HPDE6-E6E7 (cell line): ENCODE data around the gene LMOD1.
"Not testable (repeated sequence)": the region's sequence is repeated elsewhere in the genome, so short reads cannot be mapped to it uniquely, and the experiment has no call there.

Experiments used
- DNase-seq: peaks from one replicate; pipeline ENCODE4 v3.0.0; 2011; ENCODE audit warnings: missing footprints; ENCODE audit errors: extremely low spot score

Gene LMOD1

DNA sequence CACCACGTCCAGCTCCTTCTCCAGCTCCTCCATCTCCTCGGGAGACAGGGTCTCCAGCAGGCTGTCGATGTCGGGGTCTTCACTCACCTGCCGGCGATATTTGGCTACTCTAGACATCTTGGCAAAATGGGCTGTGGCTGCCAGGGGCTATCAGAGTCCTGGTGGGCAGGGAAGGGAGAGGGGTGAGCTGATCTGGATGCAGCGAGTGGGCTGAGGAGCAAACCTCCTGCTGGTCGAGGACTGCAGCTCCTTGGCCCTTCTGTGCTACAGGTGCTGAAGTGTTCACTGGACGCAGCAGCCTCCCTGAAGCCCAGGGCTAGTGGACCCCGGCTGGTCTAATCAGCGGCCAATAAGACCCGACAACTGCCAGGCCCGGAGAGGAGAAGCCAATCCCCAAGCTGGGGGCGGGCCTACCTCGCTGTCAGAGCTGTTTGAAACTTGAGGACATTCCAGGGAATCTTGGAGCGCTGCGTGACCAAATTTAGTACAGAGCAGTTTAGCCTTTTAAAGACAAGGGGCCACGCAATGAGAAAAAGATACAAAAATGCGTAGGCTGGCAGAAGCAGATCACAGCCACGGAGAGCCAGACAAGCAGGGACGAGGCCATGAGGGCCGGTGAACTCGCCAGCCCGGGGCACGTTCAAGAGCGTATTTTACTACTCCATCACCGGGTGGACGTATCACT, at the start of gene LMOD1:
Gene LMOD1 (minus strand): TSS at position 325 of the 685 bp plus-strand sequence. CDS start 208 bp downstream, at position 117.
- DNase-seq: no peak

DNA sequence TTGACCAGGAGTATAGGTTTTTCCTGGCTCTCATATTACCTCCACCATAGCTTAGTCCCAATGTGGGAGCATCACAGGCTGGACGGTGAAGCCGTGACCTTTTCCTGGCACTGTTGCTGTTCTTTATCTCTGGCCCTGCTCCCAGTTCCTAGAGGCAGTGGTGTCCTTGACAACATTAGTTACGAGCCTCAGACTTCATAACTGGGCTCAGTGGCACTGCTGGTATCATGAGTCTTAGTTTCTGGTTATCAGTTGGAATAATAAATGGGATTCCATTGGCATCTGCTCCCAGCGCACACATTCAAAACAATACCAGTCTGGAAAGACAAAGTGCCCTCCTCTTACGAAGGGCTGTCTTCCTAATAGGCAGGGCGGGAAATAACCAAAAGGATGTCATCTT, 44.1 kb upstream of the LMOD1 start:
- no peak for DNase-seq

DNA sequence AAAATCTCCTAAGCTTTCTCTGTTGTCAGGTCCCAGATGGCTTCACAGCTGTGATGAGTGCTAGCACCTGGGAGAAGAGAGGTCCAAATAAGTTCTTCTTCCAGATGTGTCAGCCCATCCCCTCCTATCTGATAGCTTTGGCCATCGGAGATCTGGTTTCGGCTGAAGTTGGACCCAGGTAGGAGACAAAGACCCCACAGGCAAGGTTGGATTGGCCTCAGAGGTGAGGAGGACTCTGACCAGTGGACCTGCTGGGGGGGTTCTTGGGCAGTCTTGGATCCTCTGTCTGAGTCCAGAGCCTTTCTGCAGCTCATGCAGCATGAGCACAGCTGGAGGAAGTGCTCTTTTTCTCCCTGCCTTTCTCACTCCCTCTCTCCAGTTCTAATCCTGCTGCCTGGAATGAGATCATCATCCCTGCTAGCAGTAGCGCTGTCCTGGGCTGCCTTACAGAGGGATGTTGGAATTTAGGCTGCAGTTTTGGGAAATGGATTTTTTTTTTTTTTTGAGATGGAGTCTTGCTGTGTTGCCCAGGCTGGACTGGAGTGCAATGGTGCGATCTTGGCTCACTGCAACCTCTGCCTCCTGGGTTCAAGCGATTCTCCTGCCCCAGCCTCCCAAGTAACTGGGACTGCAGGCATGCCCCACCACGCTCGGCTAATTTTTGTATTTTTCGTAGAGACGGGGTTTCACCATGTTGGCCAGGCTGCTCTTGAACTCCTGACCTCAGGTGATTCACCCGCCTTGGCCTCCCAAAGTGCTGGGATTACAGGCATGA, 43.2 kb upstream of the LMOD1 start:
- DNase-seq: no peak

DNA sequence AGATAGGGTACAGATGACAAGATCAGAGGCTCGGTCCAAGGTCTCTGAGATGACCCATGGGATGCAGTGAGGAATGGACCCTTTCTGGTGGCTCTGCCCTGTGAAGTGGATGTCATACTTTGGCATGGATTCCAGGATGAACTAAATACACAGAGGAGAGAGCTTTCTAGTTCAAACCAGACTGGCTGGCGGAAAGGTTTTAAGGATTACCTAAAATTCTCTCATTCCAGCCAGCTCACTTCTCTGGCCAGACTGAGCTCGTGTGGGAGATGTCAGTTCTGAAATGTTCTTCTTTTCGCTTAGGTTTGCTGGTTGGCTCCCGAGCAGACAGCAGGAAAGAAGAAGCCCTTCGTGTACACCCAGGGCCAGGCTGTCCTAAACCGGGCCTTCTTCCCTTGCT, 42.3 kb upstream of the LMOD1 start:
- DNase-seq: no peak

DNA sequence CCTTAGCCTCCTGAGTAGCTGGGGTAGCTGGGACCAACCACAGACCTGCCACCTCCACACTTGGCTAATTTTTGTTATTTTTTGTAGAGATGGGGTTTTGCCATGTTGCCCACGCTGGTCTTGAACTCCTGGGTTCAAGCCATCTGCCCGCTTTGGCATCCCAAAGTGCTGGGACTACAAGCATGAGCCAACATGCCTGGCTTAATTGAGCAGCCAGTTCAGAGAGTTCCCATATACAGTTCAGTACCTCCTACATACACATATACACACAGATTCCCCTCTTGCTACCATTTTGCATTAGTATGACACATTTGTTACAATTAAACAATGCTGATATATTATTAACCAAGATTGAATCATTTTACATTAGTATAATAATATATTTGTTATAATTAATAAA, 39.0 kb upstream of the LMOD1 start:
- DNase-seq: no peak

DNA sequence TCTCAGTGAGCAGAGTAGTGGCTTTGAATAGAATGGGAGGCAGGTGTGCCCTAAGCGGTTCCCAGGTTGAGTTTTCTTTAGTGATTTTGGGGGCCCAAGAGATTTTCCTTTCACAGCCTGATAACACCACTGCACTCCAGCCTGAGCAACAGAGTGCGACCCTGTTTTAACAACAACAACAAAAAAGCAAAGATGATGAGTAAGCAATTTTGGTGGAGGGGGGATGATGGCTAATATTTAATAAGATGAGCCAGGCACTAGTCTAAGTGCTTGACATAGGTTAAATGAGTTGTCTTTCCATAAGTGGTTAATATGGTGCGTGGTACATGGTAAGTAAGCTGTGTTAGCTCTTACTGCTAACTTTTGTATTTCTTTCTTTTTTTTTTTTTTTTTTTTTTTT, 38.1 kb upstream of the LMOD1 start:
- no peak for DNase-seq

DNA sequence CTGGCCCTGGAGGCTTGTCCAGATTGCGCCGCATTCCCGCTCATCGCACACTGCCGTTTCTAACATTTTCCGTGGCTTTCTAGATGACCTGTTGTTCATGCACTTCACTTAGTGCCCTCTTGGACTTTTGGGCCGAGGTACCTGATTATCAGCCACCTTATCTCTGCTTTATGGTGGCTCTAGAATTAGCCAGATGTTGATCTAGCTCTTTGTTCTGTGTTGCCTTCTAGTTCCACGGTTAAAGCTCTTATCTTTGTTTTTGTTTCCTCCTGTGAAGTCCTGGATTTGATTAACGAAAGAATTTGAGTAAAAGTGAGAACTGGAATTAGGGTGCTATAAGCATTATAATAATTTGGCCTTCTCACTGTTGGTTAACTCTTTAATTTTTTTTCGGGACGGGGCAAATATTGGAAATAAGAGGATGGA, 37.0 kb upstream of the LMOD1 start:
- no peak for DNase-seq

DNA sequence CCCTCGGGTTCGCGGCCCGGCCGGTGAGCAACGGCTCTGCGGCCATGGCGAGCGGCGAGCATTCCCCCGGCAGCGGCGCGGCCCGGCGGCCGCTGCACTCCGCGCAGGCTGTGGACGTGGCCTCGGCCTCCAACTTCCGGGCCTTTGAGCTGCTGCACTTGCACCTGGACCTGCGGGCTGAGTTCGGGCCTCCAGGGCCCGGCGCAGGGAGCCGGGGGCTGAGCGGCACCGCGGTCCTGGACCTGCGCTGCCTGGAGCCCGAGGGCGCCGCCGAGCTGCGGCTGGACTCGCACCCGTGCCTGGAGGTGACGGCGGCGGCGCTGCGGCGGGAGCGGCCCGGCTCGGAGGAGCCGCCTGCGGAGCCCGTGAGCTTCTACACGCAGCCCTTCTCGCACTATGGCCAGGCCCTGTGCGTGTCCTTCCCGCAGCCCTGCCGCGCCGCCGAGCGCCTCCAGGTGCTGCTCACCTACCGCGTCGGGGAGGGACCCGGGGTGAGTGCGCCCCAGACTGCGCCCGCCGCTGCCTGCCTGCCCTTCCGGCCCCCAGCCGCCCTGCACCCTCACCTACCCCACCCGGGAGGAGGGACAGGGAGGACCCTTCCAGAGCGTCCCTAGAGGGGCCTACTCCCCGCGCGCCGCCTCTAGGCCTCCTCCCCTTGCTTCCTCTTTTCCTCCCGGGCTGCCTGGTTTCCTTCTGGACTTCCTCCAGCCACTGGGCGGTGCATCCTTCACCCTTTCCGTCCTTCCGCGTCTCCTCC, 36.5 kb upstream of the LMOD1 start, which contains the start of gene RNPEP:
Gene RNPEP (plus strand): TSS at position 26 of the 757 bp plus-strand sequence. CDS start 19 bp downstream, at position 45.
- peak; percentile 77 for DNase-seq

DNA sequence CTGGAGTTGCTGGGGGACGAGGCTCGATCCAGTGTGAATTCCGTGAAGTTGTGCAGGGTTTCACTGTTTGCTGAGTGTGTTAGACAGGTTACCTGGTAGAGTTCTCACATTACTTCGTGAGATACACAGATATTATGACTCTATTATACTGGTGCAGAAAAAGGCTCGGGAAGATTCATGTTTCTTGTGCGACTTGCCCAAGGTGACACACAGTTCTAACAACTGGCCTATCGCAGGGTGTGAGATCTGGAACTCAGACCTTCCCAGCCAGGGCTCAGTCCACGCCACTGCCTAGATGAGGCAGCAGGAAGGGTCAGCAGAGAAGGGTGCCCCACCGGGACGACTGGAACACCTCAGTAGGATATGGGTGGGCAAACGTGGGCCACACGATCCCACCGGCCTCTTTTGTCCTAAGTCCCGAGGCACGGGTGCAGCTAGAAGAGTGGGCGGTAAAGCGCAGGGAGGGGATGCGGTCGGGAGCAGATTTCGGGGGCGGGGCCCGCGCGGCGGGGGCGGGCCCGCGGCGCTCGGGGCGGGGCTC, 35.8 kb upstream of the LMOD1 start:
- DNase-seq: no peak

DNA sequence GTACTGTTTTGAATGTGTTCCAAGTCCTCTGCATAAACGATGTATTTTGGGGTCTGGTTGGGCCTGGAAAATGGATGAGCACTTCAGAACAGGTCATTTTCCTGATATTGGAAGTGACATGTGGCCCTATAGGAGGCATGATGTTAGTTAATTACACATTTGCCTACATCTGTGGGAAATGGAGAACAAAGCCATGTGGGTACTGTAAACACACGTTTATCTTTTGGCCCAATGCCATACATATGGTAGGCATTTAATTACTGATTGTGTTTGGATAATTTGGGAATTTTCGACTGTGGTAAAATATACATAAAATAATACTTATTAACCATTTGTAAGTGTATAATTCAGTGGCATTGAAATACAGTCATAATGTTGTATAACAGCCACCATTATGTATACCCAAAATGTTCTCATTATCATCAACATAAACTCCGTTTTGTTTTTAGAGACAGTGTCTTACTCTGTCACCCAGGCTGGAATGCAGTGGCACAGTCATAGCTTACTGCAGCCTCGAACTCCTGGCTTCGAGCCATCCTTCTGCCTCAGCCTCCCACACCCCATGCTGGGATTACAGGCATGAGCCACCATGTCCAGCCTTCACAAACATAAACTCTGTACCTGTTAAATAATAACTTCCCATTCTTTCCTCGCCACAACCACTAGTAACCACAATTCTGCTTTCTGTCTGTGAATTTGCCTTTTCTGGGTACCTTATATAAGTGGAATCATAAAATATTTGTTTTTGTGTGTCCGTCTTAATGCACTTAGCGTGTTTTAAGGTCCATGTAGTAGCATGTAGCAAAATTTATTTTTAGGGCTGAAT, 24.2 kb upstream of the LMOD1 start:
- no peak for DNase-seq

DNA sequence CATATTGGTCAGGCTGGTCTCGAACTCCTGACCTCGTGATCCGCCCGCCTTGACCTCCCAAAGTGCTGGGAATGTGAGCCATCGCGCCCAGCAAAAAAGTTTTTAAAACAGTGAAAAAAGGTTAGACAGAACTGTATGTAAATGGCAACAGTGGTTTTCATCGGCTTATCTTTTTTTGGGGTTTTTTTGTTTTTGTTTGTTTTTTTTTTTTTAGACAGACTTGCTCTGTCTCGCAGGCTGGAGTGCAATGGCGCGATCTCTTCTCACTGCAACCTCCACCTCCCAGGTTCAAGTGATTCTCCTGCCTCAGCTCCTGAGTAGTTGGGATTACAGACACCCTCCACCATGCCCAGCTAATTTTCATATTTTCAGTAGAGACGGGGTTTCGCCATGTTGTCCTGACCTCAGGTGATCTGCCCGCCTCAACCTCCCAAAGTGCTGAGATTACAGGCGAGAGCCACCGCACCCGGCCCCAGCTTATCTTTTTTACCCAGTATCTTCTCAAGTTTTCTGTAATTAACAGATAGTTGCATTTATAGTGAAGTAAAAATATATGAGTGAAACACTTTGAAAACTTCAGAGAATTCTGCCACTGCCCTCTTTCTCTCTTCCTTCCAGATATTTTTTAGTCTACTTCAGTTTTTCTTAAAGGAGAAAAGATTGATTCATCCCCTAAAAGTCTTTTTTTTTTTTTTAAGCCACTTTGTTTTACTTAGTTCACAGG, 22.0 kb upstream of the LMOD1 start:
- no peak for DNase-seq

DNA sequence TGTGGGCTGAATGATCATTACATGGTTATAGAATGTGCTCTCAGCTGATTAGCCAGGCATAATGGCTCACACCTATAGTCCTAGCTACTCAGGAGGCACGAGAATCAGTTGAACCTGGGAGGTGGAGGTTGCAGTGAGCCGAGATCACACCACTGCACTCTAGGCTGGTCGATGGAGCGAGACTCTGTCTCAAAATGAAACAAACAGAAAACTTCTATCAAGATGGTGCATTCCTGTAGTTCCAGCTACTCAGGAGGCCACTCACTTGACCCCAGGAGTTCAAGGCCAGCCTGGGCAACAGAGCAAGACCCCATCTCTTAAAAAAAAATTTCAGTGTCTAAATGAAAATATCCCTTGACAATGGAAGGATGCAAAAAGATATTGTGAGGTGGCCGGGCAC, 19.8 kb upstream of the LMOD1 start:
- DNase-seq: no peak

DNA sequence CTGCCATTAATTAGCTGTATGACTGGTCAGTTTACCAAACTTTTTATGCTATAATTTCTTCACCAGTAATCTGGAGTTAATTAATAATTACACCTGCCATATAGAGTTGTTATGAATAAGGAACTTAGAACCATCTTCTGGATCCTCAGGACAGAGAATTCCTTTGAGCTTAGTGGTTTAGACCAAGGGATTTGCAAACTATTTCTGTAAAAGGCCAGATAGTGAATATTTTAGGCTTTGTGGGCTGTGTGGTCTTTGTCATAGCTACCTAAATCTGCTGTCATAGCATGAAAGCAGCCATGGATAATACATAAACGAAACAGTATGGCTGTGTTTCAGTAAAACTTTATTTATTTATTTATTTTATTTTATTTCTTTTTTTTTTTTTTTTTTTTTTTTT, 17.9 kb upstream of the LMOD1 start:
- DNase-seq: no peak

DNA sequence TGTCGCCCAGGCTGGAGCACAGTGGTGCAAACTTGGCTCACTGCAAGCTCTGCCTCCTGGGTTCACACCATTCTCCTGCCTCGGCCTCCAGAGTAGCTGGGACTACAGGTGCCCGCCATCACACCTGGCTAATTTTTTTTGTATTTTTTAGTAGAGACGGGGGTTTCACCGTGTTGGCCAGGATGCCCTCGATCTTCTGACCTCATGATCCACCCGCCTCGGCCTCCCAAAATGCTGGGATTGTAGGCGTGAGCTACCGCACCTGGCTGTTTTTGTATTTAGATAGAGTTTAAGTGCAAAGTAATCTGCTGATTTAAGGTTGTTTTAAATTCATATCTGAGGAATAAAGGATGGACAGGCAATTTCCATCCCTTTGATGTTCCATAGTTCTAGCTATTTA, 16.0 kb upstream of the LMOD1 start:
- DNase-seq: not testable (repeated sequence)

DNA sequence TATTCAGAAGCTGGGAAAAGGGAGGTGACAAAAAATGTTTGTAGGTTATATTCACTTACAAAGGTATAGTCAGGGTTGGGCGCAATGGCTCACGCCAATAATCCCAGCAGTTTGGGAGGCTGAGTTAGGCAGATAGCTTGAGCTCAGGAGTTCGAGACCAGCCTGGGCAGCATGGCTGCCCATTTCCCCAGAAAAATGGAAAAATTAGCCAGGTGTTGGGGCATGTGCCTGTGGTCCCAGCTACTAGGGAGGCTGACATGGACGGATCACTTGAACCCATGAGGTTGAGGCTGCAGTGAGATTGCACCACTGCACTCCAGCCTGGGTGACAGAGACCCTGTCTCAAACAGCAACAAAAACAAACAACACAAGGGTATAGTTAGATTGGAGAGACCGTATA, 12.0 kb upstream of the LMOD1 start:
- DNase-seq: no peak

DNA sequence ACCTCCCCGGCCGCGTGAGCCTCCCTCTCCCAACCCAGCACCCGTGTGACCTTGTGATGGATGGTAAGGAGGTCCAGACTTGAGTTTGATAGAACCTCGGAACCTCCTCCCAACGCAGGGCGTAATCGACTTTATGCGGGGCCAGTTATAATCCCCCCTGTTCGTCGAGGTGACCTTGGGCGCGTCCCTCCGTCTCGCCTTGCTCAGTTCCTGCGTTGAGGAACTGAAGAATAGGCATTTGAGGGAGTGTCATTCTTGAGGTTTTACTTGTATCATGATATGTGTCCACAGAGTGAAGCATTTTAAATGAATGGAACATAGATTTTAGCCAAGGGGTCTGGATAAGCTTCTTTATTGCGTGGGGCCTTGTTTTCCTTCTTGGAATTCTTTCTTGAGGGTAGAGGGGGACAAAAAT, 9.4 kb upstream of the LMOD1 start:
- DNase-seq: no peak

DNA sequence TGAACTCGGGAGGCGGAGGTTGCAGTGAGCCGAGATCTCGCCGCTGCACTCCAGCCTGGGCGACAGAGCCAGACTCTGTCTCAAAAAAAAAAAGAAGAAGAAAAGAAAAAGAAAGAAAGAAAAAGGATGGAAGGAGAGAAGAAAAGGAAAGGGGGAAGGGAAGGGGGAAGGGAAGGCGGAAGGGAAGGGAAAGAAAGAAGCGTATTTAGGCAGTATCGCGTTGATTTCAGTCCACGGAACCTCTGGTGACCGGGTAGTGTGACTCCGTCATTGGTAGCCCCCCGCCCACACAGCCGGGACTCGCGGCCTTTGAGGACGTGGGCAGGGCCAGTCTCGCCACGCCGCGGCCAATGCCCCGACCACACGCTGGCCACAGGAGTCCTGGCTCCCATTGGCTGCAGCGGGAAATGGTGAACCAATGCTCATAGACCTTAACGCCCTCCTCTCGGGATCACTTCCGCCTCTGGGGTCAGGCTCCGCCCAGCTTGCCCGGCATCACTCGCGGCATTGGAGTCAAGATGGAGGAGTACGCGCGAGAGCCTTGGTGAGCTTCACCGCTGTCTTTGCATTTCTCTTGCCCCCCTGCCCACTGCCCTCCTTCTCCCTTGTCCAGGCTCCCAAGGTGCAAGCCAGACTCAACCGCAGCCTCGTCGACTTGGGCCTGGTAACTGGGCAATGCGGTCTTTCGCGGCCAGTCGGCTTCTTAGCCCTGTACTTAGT, 8.8 kb upstream of the LMOD1 start, which contains the start of gene TIMM17A:
Gene TIMM17A (plus strand): TSS at position 495 of the 720 bp plus-strand sequence. CDS start 24 bp downstream, at position 519.
- DNase-seq: peak; percentile 97

DNA sequence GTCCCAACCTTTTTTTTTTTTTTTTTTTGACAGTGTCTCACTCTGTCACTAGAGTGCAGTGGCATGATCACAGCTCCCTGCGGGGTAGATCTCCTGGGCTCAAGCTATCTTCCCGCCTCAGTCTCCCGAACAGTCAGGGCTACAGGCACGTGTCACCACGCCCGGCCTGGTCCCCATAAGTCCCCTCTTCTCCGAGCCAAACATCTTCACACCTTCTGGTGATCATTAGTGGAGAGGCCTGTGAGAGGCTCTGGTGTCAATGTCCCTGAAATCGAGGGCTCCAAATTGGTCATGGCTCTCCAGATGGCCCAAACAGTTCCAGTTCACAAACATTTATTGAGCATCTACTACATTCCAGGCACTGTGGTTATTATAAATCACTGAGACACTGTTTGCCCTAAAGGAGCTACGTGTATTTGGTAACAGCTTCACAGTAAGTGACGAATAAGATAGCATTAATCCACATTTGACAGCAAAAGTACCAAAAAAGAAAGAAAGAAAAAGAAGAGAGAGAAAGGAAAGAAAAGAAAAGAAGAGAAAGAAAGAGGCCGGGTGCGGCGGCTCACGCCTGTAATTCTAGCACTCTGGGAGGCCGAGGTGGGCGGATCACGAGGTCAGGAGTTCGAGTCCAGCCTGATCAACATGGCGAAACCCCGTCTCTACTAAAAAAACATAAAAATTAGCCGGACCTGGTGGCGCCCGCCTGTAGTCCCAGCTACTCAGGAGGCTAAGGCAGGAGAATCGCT, 8.1 kb upstream of the LMOD1 start:
- DNase-seq: no peak

DNA sequence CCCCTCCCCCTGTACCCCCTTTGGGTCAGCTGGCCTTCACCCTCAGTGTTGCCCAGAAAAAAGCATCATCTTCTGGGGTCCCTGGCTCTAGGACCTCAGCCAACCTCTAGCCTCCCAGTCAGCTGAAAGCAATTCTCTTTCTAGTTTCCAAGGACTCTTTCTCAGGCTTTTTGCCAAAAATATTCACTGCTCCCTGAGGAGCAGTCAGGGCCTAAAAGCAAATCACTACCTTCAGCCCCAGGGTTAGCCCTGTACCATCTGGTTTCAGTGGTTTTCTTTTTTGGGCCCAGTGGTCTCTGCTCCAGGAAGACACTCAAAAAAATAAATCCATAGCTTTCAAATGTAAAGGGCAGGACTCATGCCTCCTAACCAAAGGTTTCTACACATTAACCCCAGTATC, 3.1 kb upstream of the LMOD1 start:
- no peak for DNase-seq
